Neural progenitor cell (in vitro differentiated cells): ENCODE measurements around the gene PVALB. TPM values are rescaled to one million over a fixed set of nuclear protein-coding genes. Genes with fewer than 3 reads are reported as not detected.

Experiments used
- DNase-seq: peaks from one replicate; pipeline ENCODE4 v3.0.0-alpha.2; 2016; ENCODE audit warnings: low spot score
- H2AFZ ChIP-seq: fragments of 200-600 bp; sonication (generic); replicated peaks from 2 replicates; pipeline ENCODE4 v1.6.1; 2016; ENCODE audit warnings: antibody characterized with exemption
- H3F3A ChIP-seq: fragments of 200-600 bp; sonication (generic); 2 replicates; pipeline ENCODE4 v1.6.1; 2016; ENCODE audit warnings: antibody characterized with exemption, low read depth
- H3K27ac ChIP-seq: fragments of 200-600 bp; sonication (generic); 2 replicates; pipeline ENCODE4 v1.5.1; 2016; ENCODE audit warnings: mild to moderate bottlenecking
- H3K27me3 ChIP-seq: fragments of 200-600 bp; sonication (generic); 2 replicates; pipeline ENCODE4 v1.6.1; 2016; ENCODE audit warnings: mild to moderate bottlenecking, moderate library complexity
- H3K36me3 ChIP-seq: fragments of 200-600 bp; sonication (generic); 2 replicates; pipeline ENCODE4 v1.5.1; 2016
- H3K4me1 ChIP-seq: fragments of 200-600 bp; sonication (generic); 2 replicates; pipeline ENCODE4 v1.6.1; 2016; ENCODE audit warnings: mixed run types
- H3K4me2 ChIP-seq: fragments of 200-600 bp; sonication (generic); 2 replicates; pipeline ENCODE4 v1.6.1; 2016
- H3K4me3 ChIP-seq: fragments of 200-600 bp; sonication (generic); 2 replicates; pipeline ENCODE4 v1.5.1; 2016
- H3K79me2 ChIP-seq: fragments of 200-600 bp; sonication (generic); 2 replicates; pipeline ENCODE4 v1.6.1; 2016; ENCODE audit warnings: low read depth
- H3K9ac ChIP-seq: fragments of 200-600 bp; sonication (generic); 2 replicates; pipeline ENCODE4 v1.6.1; 2016
- H3K9me3 ChIP-seq: fragments of 200-600 bp; sonication (generic); 2 replicates; pipeline ENCODE4 v1.5.1; 2016; ENCODE audit warnings: low read depth
- H4K20me1 ChIP-seq: fragments of 200-600 bp; sonication (generic); 2 replicates; pipeline ENCODE4 v1.6.1; 2016; ENCODE audit warnings: low read depth
- H3K27ac Mint-ChIP-seq: 3 replicates; pipeline ENCODE4 v1.8.0; 2021; ENCODE audit warnings: mixed read lengths
- H3K27me3 Mint-ChIP-seq: 2 replicates; pipeline ENCODE4 v1.8.0; 2022; ENCODE audit warnings: low read depth, mild to moderate bottlenecking, inconsistent platforms, moderate library complexity, mixed read lengths; ENCODE audit not compliant: insufficient read depth
- H3K36me3 Mint-ChIP-seq: 3 replicates; pipeline ENCODE4 v1.8.0; 2021; ENCODE audit warnings: mixed read lengths
- H3K4me1 Mint-ChIP-seq: 3 replicates; pipeline ENCODE4 v1.8.0; 2021; ENCODE audit warnings: mixed read lengths
- H3K4me3 Mint-ChIP-seq: 3 replicates; pipeline ENCODE4 v1.8.0; 2021; ENCODE audit warnings: mild to moderate bottlenecking, moderate library complexity, mixed read lengths
- H3K9me3 Mint-ChIP-seq: 3 replicates; pipeline ENCODE4 v1.8.0; 2020; ENCODE audit warnings: mixed read lengths
- CTCF ChIP-seq: fragments of 200-600 bp; sonication (generic); IDR thresholded peaks from 2 replicates; pipeline ENCODE4 v1.5.1; 2017; ENCODE audit warnings: antibody characterized with exemption, mild to moderate bottlenecking
- EZH2 ChIP-seq: fragments of 200-600 bp; sonication (generic); IDR thresholded peaks from 2 replicates; pipeline ENCODE4 v1.6.1; 2017; ENCODE audit warnings: antibody characterized with exemption, mild to moderate bottlenecking, moderate library complexity
- EZH2phosphoT487 ChIP-seq: fragments of 200-600 bp; sonication (generic); IDR thresholded peaks from 2 replicates; pipeline ENCODE4 v1.6.1; 2017; ENCODE audit warnings: antibody characterized with exemption
- total RNA-seq: library from RNA; depleted of rRNA; stranded (reverse); fragments of >200 nt; gene quantifications from 2 replicates; pipeline ENCODE4 v1.2.3, GENCODE V29; 2015; ENCODE audit warnings: low replicate concordance

The PVALB gene
- total RNA-seq, 1 donor from 2014 or later = not detected

GRCh38 chr22:36856121-36856791 is 39.4 kb upstream of the PVALB start:
- peaks cover 38% of the 10 kb centered on the region for H3K27me3 ChIP-seq
- no peaks in the 10 kb centered on the region for H3F3A ChIP-seq
- peaks cover 2% of the 10 kb centered on the region for H3K9me3 Mint-ChIP-seq
- H3K36me3 ChIP-seq = no peaks in the 10 kb centered on the region
- no peaks in the 10 kb centered on the region for H3K9me3 ChIP-seq
- H3K27me3 Mint-ChIP-seq = peaks cover 14% of the 10 kb centered on the region
- no peak overlapping the region for H2AFZ ChIP-seq
- no peak overlapping the region for H3K27ac Mint-ChIP-seq
- DNase-seq = peak; percentile 93
- H3K27ac ChIP-seq = no peak overlapping the region
- H3K79me2 ChIP-seq = no peaks in the 10 kb centered on the region
- H3K4me2 ChIP-seq = peak overlapping the region; percentile 15
- peaks cover 14% of the 10 kb centered on the region for H3K4me1 Mint-ChIP-seq
- TF ChIP-seq EZH2 = peak; percentile 58
- TF ChIP-seq EZH2phosphoT487 = peak; percentile 46
- peak; percentile 100 for TF ChIP-seq CTCF
- no peaks in the 10 kb centered on the region for H3K4me1 ChIP-seq
- H3K9ac ChIP-seq = no peak overlapping the region
- no peak overlapping the region for H3K4me3 Mint-ChIP-seq
- H3K4me3 ChIP-seq = no peak overlapping the region
- H3K36me3 Mint-ChIP-seq = no peaks in the 10 kb centered on the region
- H4K20me1 ChIP-seq = no peaks in the 10 kb centered on the region

- peaks cover 11% of the 10 kb centered on the region for H3K27me3 Mint-ChIP-seq
- H3K79me2 ChIP-seq = no peaks in the 10 kb centered on the region
- H3K4me1 Mint-ChIP-seq = peaks cover 17% of the 10 kb centered on the region
- TF ChIP-seq CTCF (no peak), EZH2phosphoT487 (no peak), EZH2 (no peak)
- no peaks in the 10 kb centered on the region for H3K36me3 Mint-ChIP-seq
- no peak overlapping the region for H3K4me3 Mint-ChIP-seq
- H2AFZ ChIP-seq = no peak overlapping the region
- H3K9ac ChIP-seq = no peak overlapping the region
- H3K27ac Mint-ChIP-seq = no peak overlapping the region
- H3K27ac ChIP-seq = no peak overlapping the region
- no peak for DNase-seq
- H3K9me3 ChIP-seq = no peaks in the 10 kb centered on the region
- H3K4me2 ChIP-seq = no peak overlapping the region
- no peak overlapping the region for H3K4me3 ChIP-seq
- no peaks in the 10 kb centered on the region for H3K4me1 ChIP-seq
- no peaks in the 10 kb centered on the region for H3F3A ChIP-seq
- H3K9me3 Mint-ChIP-seq = peaks cover 2% of the 10 kb centered on the region
- no peaks in the 10 kb centered on the region for H3K36me3 ChIP-seq
- no peaks in the 10 kb centered on the region for H4K20me1 ChIP-seq
- peaks cover 38% of the 10 kb centered on the region for H3K27me3 ChIP-seq
Observed at GRCh38 chr22:36855478-36855877, 38.6 kb upstream of the PVALB start.

GRCh38 chr22:36853407-36854099 is 36.7 kb upstream of the PVALB start:
- Histone ChIP-seq H2AFZ (peak overlapping the region; percentile 94), H3K36me3 (no peaks in the 10 kb centered on the region)

More at GRCh38 chr22:36853407-36854099, 36.7 kb upstream of the PVALB start:
- Histone ChIP-seq H3K9ac (no peak overlapping the region), H4K20me1 (no peaks in the 10 kb centered on the region), H3K27ac (no peak overlapping the region), H3K4me1 (no peaks in the 10 kb centered on the region), H3K4me2 (no peak overlapping the region), H3F3A (no peaks in the 10 kb centered on the region), H3K79me2 (no peaks in the 10 kb centered on the region), H3K4me3 (no peak overlapping the region), H3K9me3 (no peaks in the 10 kb centered on the region), H3K27me3 (peaks cover 39% of the 10 kb centered on the region)
- peak; percentile 77 for DNase-seq
- H3K27ac Mint-ChIP-seq = peak overlapping the region; percentile 72
- peak; percentile 79 for TF ChIP-seq CTCF
- TF ChIP-seq EZH2phosphoT487 = no peak
- peaks cover 13% of the 10 kb centered on the region for H3K27me3 Mint-ChIP-seq
- H3K4me3 Mint-ChIP-seq = no peak overlapping the region
- H3K4me1 Mint-ChIP-seq = peaks cover 17% of the 10 kb centered on the region
- H3K36me3 Mint-ChIP-seq = no peaks in the 10 kb centered on the region
- peaks cover 2% of the 10 kb centered on the region for H3K9me3 Mint-ChIP-seq
